ENCODE measurements around the gene TFDP1.

Gene TFDP1

GRCh38 chr13:113550453-113550852 is 34.1 kb upstream of the TFDP1 start:
- TF ChIP-seq CTCF (conservative IDR thresholded peaks at IDR 0.05; ENCODE audit: low read depth, low read length) = no peak
- no peak for DNase-seq (ENCODE audit: low read depth)
- no peak overlapping the region for H3K4me3 ChIP-seq (ENCODE audit: low read depth, low read length)

GRCh38 chr13:113551081-113552000 is 33.2 kb upstream of the TFDP1 start:
- DNase-seq (ENCODE audit: low read depth) = no peak
- H3K4me3 ChIP-seq (ENCODE audit: low read depth, low read length) = no peak overlapping the region
- no peak for TF ChIP-seq CTCF (conservative IDR thresholded peaks at IDR 0.05; ENCODE audit: low read depth, low read length)

- no peak overlapping the region for H3K4me3 ChIP-seq (ENCODE audit: low read depth, low read length)
- DNase-seq (ENCODE audit: low read depth) = no peak
- no peak for TF ChIP-seq CTCF (conservative IDR thresholded peaks at IDR 0.05; ENCODE audit: low read depth, low read length)
Measured at GRCh38 chr13:113552079-113552478, 32.5 kb upstream of the TFDP1 start.

GRCh38 chr13:113552786-113553434 is 31.6 kb upstream of the TFDP1 start:
- no peak for DNase-seq (ENCODE audit: low read depth)
- TF ChIP-seq CTCF (conservative IDR thresholded peaks at IDR 0.05; ENCODE audit: low read depth, low read length) = no peak
- no peak overlapping the region for H3K4me3 ChIP-seq (ENCODE audit: low read depth, low read length)

GRCh38 chr13:113553511-113554332 is 30.8 kb upstream of the TFDP1 start:
- H3K4me3 ChIP-seq (ENCODE audit: low read depth, low read length) = no peak overlapping the region
- TF ChIP-seq CTCF (conservative IDR thresholded peaks at IDR 0.05; ENCODE audit: low read depth, low read length) = no peak
- DNase-seq (ENCODE audit: low read depth) = no peak

GRCh38 chr13:113554333-113554700 is 30.2 kb upstream of the TFDP1 start:
- DNase-seq (ENCODE audit: low read depth) = no peak
- H3K4me3 ChIP-seq (ENCODE audit: low read depth, low read length) = no peak overlapping the region
- TF ChIP-seq CTCF (conservative IDR thresholded peaks at IDR 0.05; ENCODE audit: low read depth, low read length) = no peak

Data from choroid plexus epithelial cell (primary cell).